Measurements from ENCODE around the gene CHL1.

CHL1 gene

GRCh38 chr3:449711-450110 is 253.1 kb downstream of the CHL1 start:
- H3K4me3 ChIP-seq (ENCODE audit: low read length) = no peak overlapping the region
- TF ChIP-seq CTCF (conservative IDR thresholded peaks at IDR 0.05; ENCODE audit: low read depth, low read length) = no peak
- no peak for DNase-seq (ENCODE audit: low read depth)

- H3K4me3 ChIP-seq (ENCODE audit: low read length) = no peak overlapping the region
- no peak for TF ChIP-seq CTCF (conservative IDR thresholded peaks at IDR 0.05; ENCODE audit: low read depth, low read length)
- DNase-seq (ENCODE audit: low read depth) = no peak
Observed at GRCh38 chr3:452221-452620, 255.7 kb downstream of the CHL1 start.

- TF ChIP-seq CTCF (conservative IDR thresholded peaks at IDR 0.05; ENCODE audit: low read depth, low read length) = no peak
- no peak for DNase-seq (ENCODE audit: low read depth)
Observed at GRCh38 chr3:453106-453505, 256.5 kb downstream of the CHL1 start.

GRCh38 chr3:454986-455385 is 258.4 kb downstream of the CHL1 start:
- DNase-seq (ENCODE audit: low read depth) = no peak
- TF ChIP-seq CTCF (conservative IDR thresholded peaks at IDR 0.05; ENCODE audit: low read depth, low read length) = no peak

More at GRCh38 chr3:453106-453505, 256.5 kb downstream of the CHL1 start:
- no peak overlapping the region for H3K4me3 ChIP-seq (ENCODE audit: low read length)

GRCh38 chr3:458124-458523 is 261.6 kb downstream of the CHL1 start:
- no peak for DNase-seq (ENCODE audit: low read depth)
- no peak for TF ChIP-seq CTCF (conservative IDR thresholded peaks at IDR 0.05; ENCODE audit: low read depth, low read length)
- no peak overlapping the region for H3K4me3 ChIP-seq (ENCODE audit: low read length)

More at GRCh38 chr3:454986-455385, 258.4 kb downstream of the CHL1 start:
- no peak overlapping the region for H3K4me3 ChIP-seq (ENCODE audit: low read length)

- no peak for DNase-seq (ENCODE audit: low read depth)
- no peak overlapping the region for H3K4me3 ChIP-seq (ENCODE audit: low read length)
- no peak for TF ChIP-seq CTCF (conservative IDR thresholded peaks at IDR 0.05; ENCODE audit: low read depth, low read length)
Observed at GRCh38 chr3:458653-459310, 262.2 kb downstream of the CHL1 start.
